ENCODE results near the gene FNIP2. TPM values are rescaled to one million over a fixed set of nuclear protein-coding genes. Genes with fewer than 3 reads are reported as not detected.
"Not testable (repeated sequence)": the region's sequence is repeated elsewhere in the genome, so short reads cannot be mapped to it uniquely, and the experiment has no call there.

FNIP2 gene
- total RNA-seq, 1 donor from 2014 or later, result 56.0 TPM

DNA sequence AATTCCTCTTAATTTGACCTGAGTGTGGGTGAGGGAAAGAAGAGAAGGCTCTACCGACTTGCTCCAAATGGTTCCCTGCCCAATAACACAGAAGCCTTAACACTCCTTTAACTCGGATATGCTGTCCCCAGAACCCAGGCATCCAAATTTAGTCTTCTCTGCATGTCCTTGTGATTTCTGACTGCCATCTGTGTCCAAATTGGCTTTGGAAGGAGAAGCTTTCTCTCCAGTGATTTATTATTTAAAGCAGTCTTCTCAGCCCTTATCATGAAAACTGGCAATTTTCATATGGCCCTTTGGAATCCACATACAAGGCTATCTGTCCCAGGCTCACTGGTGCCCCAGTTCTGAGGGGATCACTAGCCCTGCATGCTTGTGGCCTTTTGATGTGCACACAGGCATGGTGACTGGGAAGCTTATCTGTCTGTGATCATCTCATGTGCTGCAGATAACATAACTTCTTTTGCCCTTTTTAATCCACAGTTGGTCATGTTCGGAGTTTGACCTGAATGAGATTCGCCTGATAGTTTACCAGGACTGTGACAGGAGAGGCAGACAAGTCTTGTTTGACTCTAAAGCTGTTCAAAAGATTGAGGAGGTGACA, 56.7 kb downstream of the FNIP2 start:
- H3K27ac Mint-ChIP-seq, result peak overlapping the region; percentile 91
- no peaks in the 10 kb centered on the region for H3K27me3 Mint-ChIP-seq
- H3K4me3 Mint-ChIP-seq (ENCODE audit: low read depth), result peak overlapping the region; percentile 1
- TF ChIP-seq, protein P1, sequence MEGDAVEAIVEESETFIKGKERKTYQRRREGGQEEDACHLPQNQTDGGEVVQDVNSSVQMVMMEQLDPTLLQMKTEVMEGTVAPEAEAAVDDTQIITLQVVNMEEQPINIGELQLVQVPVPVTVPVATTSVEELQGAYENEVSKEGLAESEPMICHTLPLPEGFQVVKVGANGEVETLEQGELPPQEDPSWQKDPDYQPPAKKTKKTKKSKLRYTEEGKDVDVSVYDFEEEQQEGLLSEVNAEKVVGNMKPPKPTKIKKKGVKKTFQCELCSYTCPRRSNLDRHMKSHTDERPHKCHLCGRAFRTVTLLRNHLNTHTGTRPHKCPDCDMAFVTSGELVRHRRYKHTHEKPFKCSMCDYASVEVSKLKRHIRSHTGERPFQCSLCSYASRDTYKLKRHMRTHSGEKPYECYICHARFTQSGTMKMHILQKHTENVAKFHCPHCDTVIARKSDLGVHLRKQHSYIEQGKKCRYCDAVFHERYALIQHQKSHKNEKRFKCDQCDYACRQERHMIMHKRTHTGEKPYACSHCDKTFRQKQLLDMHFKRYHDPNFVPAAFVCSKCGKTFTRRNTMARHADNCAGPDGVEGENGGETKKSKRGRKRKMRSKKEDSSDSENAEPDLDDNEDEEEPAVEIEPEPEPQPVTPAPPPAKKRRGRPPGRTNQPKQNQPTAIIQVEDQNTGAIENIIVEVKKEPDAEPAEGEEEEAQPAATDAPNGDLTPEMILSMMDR (IDR thresholded peaks at IDR 0.05; ENCODE audit: unreplicated experiment), result no peak
- H3K4me1 Mint-ChIP-seq (ENCODE audit: low read depth), result peaks cover 62% of the 10 kb centered on the region
- peaks cover 10% of the 10 kb centered on the region for H3K36me3 Mint-ChIP-seq (ENCODE audit: insufficient read depth)
- DNase-seq (ENCODE audit: low spot score, unreplicated experiment), result no peak
- H3K9me3 Mint-ChIP-seq (ENCODE audit: low read depth), result no peaks in the 10 kb centered on the region

DNA sequence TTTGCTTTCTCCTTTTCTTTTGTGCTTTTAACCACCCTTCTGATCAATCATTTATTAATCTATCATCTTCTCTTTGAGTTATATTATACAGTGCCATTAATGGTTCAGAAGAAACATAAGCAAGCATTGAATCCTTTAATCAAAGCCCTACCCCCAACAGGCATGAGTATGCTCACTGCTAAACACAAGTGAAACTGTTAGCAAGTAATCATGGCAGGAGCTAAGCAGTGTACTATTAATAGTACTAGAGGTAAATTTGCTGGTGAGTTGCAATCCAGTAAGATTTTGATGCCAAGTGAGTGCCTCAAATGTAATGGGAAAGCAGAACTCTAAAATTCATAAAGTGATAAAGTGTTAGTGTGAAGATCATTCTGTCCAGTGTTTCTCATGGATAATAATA, 57.2 kb downstream of the FNIP2 start:
- no peaks in the 10 kb centered on the region for H3K27me3 Mint-ChIP-seq
- TF ChIP-seq, protein P1 (IDR thresholded peaks at IDR 0.05; ENCODE audit: unreplicated experiment), result no peak
- peaks cover 3% of the 10 kb centered on the region for H3K9me3 Mint-ChIP-seq (ENCODE audit: low read depth)
- H3K4me1 Mint-ChIP-seq (ENCODE audit: low read depth), result peaks cover 63% of the 10 kb centered on the region
- peak overlapping the region; percentile 1 for H3K4me3 Mint-ChIP-seq (ENCODE audit: low read depth)
- H3K36me3 Mint-ChIP-seq (ENCODE audit: insufficient read depth), result peaks cover 15% of the 10 kb centered on the region
- H3K27ac Mint-ChIP-seq, result peak overlapping the region; percentile 91
- DNase-seq (ENCODE audit: low spot score, unreplicated experiment), result no peak

DNA sequence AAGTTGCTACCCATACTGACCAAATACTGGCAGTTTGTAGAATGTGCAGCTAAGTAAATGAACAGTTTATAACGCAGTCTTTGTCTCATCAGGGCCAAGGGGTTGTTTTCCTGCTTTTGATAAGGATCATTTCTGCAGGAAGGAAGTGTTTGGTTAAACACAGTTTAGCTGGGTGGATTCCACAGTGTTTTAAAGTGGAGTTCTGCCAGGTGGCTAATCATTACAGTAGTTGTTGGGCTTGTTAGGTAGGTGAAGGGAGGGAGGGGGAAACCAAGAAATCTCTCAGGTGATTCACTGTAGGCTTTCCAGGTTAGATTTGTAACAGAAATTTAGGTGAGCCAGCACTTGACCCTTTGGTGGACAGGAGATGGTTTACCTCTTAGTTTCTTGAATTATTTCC, 58.1 kb downstream of the FNIP2 start:
- TF ChIP-seq, protein P1 (IDR thresholded peaks at IDR 0.05; ENCODE audit: unreplicated experiment), result no peak
- Mint-ChIP-seq H3K9me3 (ENCODE audit: low read depth) (peaks cover 3% of the 10 kb centered on the region), H3K27me3 (no peaks in the 10 kb centered on the region), H3K4me1 (ENCODE audit: low read depth) (peaks cover 60% of the 10 kb centered on the region), H3K4me3 (ENCODE audit: low read depth) (peak overlapping the region; percentile 4), H3K27ac (peak overlapping the region; percentile 91), H3K36me3 (ENCODE audit: insufficient read depth) (peaks cover 19% of the 10 kb centered on the region)
- no peak for DNase-seq (ENCODE audit: low spot score, unreplicated experiment)

DNA sequence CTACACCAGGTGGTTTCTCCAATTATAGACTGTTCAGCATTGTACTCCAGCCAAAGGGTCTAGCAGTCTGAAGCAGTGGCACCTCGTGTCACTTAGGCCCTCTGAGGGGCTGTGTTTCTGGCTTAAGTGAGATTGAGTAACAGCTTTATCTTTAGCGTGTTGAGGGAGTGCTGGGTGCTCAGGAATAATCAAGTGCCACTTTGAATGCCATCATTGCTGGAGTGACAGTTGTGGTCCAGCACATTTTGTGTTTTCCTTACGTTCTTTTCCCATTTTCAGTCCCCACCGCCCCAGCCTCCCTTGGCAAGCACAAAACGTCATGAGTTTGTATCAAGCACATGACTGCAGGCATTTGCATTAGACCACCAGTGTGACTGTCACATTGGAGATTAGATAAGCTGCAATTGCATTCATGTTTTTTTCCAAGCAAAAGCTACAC, 58.7 kb downstream of the FNIP2 start:
- H3K27ac Mint-ChIP-seq, result peak overlapping the region; percentile 91

DNA sequence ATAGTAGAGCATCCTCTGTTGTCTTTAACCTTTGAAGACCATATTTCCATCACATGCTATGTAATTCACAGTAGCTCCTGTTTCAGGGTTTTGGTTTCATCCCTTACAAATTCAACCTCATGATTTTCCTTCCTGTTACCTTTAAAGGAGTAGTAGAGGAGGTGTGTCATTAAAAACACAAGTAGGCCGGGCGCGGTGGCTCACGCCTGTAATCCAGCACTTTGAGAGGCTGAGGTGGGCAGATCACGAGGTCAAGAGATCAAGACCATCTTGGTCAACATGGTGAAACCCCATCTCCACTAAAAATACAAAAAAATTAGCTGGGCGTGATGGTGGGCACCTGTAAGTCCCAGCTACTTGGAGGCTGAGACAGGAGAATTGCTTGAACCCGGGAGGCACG, 59.3 kb downstream of the FNIP2 start:
- peak overlapping the region; percentile 91 for H3K27ac Mint-ChIP-seq
- peaks cover 19% of the 10 kb centered on the region for H3K36me3 Mint-ChIP-seq (ENCODE audit: insufficient read depth)
- DNase-seq (ENCODE audit: low spot score, unreplicated experiment); H3K4me3 Mint-ChIP-seq (ENCODE audit: low read depth); H3K9me3 Mint-ChIP-seq (ENCODE audit: low read depth); H3K27me3 Mint-ChIP-seq: not testable (repeated sequence)
- peaks cover 61% of the 10 kb centered on the region for H3K4me1 Mint-ChIP-seq (ENCODE audit: low read depth)

More for the DNA sequence above, 58.7 kb downstream of the FNIP2 start:
- TF ChIP-seq, protein P1 (IDR thresholded peaks at IDR 0.05; ENCODE audit: unreplicated experiment), result no peak
- Mint-ChIP-seq H3K4me1 (ENCODE audit: low read depth) (peaks cover 60% of the 10 kb centered on the region), H3K4me3 (ENCODE audit: low read depth) (peak overlapping the region; percentile 15), H3K36me3 (ENCODE audit: insufficient read depth) (peaks cover 19% of the 10 kb centered on the region), H3K27me3 (no peaks in the 10 kb centered on the region), H3K9me3 (ENCODE audit: low read depth) (peaks cover 3% of the 10 kb centered on the region)
- DNase-seq (ENCODE audit: low spot score, unreplicated experiment), result no peak

DNA sequence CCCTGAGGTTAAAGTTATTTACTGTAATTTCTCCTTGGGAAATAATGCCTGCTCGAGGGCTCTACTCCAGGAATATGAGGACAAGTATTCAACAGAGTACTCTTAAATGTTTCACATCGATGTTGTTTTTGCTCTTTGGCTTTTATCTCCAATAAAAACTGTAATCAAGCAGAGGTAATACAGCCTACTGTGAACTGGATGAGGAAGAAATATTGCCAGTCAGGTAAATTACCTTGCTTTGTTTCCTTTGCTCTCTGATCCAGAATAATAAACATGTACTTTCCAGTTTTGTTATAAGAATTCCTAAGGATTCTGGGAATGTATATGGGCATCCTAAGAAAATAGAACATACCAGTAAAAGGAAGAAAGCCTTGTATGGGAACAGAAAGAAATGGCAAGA, 60.4 kb downstream of the FNIP2 start:
- H3K4me3 Mint-ChIP-seq (ENCODE audit: low read depth), result no peak overlapping the region
- peaks cover 3% of the 10 kb centered on the region for H3K9me3 Mint-ChIP-seq (ENCODE audit: low read depth)
- peak overlapping the region; percentile 1 for H3K27ac Mint-ChIP-seq
- no peak for DNase-seq (ENCODE audit: low spot score, unreplicated experiment)
- TF ChIP-seq, protein P1 (IDR thresholded peaks at IDR 0.05; ENCODE audit: unreplicated experiment), result no peak
- H3K36me3 Mint-ChIP-seq (ENCODE audit: insufficient read depth), result peaks cover 19% of the 10 kb centered on the region
- peaks cover 70% of the 10 kb centered on the region for H3K4me1 Mint-ChIP-seq (ENCODE audit: low read depth)
- H3K27me3 Mint-ChIP-seq, result no peaks in the 10 kb centered on the region
